Panc1 (cell line): Measurements from ENCODE around the gene B3GALNT1. TPM values are rescaled to one million over a fixed set of nuclear protein-coding genes. Genes with fewer than 3 reads are reported as not detected.

Experiments used
- ATAC-seq: fragments of 200-7000 bp; cut with Tn5 transposase; 2 replicates; pipeline ENCODE4 v1.9.1; 2020; ENCODE audit warnings: mild to moderate bottlenecking, moderate library complexity
- BruUV-seq: library from RNA; stranded (reverse); fragments of 400-500 nt; replicated peaks from 2 replicates; lab custom pipeline; 2021; lab: Mats Ljungman, UMichigan
- CTCF ChIA-PET: fragments of 300-600 bp; sonication (Branson Sonifier 250); formaldehyde crosslinking; loops from one replicate; lab custom pipeline; 2022; ENCODE audit warnings: antibody characterized with exemption; lab: Charles Lee
- POLR2A ChIA-PET: fragments of 300-600 bp; sonication (Branson Sonifier 250); formaldehyde crosslinking; loops from one replicate; lab custom pipeline; 2022; ENCODE audit warnings: antibody characterized with exemption; lab: Charles Lee
- DNase-seq: peaks from one replicate; pipeline ENCODE4 v3.0.0-alpha.2; 2010; ENCODE audit warnings: low read depth, low spot score
- H3K27ac ChIP-seq: 2 replicates; pipeline ENCODE4 v1.5.1; 2011; ENCODE audit warnings: mild to moderate bottlenecking, low read length, inconsistent platforms
- H3K27me3 ChIP-seq: fragments of 200-500 bp; sonication (Bioruptor generic); 2 replicates; pipeline ENCODE4 v1.6.0; 2014; ENCODE audit warnings: low read length, inconsistent platforms; ENCODE audit not compliant: control insufficient read depth, insufficient read depth
- H3K36me3 ChIP-seq: fragments of 200-500 bp; sonication (Bioruptor generic); 2 replicates; pipeline ENCODE4 v1.5.1; 2014; ENCODE audit warnings: inconsistent platforms, mild to moderate bottlenecking, low read length, moderate library complexity; ENCODE audit not compliant: control insufficient read depth, insufficient read depth
- H3K4me1 ChIP-seq: 2 replicates; pipeline ENCODE4 v1.5.1; 2011; ENCODE audit warnings: inconsistent platforms, mild to moderate bottlenecking, low read length, moderate library complexity; ENCODE audit not compliant: control insufficient read depth, insufficient read depth
- H3K4me3 ChIP-seq, 2 experiments: 2 replicates each; pipeline ENCODE4 v1.5.1; 2011 to 2012; ENCODE audit warnings: low read depth in 2 of 2, low read length in 2 of 2, mild to moderate bottlenecking in 2 of 2, inconsistent platforms in 1 of 2, moderate library complexity in 1 of 2
- H3K9me3 ChIP-seq: fragments of 200-500 bp; sonication (Bioruptor generic); 2 replicates; pipeline ENCODE4 v1.5.1; 2014; ENCODE audit warnings: low read depth, mild to moderate bottlenecking, inconsistent platforms, low read length, moderate library complexity; ENCODE audit not compliant: control insufficient read depth, insufficient read depth
- CTCF ChIP-seq: fragments of 450-650 bp; IDR thresholded peaks from 2 replicates; pipeline ENCODE4 v1.5.1; 2017; ENCODE audit warnings: mild to moderate bottlenecking
- POLR2AphosphoS5 ChIP-seq: IDR thresholded peaks from 2 replicates; pipeline ENCODE4 v1.6.1; 2012; ENCODE audit warnings: mild to moderate bottlenecking, low read depth, low read length, moderate library complexity
- REST ChIP-seq, 2 experiments: IDR thresholded peaks; 2 replicates each; pipeline ENCODE4 v1.6.1; 2011 to 2012; ENCODE audit warnings: low read depth in 2 of 2, control low read depth in 1 of 2, low read length in 1 of 2, mild to moderate bottlenecking in 1 of 2, moderate library complexity in 1 of 2; ENCODE audit not compliant: insufficient read depth in 1 of 2
- SIN3A ChIP-seq: IDR thresholded peaks from 2 replicates; pipeline ENCODE4 v1.6.1; 2012; ENCODE audit warnings: low read depth, mild to moderate bottlenecking, low read length, moderate library complexity, borderline replicate concordance; ENCODE audit not compliant: insufficient read depth
- TCF7L2 ChIP-seq: IDR thresholded peaks from 2 replicates; pipeline ENCODE4 v1.6.1; 2011; ENCODE audit warnings: mild to moderate bottlenecking, low read depth, low read length, inconsistent platforms
- in situ Hi-C: cut with HindIII; loops from 2 replicates; pipeline ENCODE4 v1.10.0; 2016; ENCODE audit warnings: low sequenced_read_pairs, low pct_unique_long_range_greater_than_20kb
- intact Hi-C: fragments of 100-400 bp; cut with micrococcal nuclease; formaldehyde crosslinking; loops from one replicate; pipeline ENCODE4 v1.10.0; 2022; ENCODE audit not compliant: unreplicated experiment
- total RNA-seq: library from RNA; stranded (reverse); gene quantifications from one replicate; pipeline ENCODE4 v1.2.1, GENCODE V29; 2021; ENCODE audit not compliant: unreplicated experiment

Gene B3GALNT1
- total RNA-seq, 1 experiment from 2014 or later = 31.1 TPM

- intact Hi-C loops (no loop called here), in situ Hi-C loops (no loop called here)
- ChIA-PET POLR2A (no interaction called here), CTCF (no interaction called here)
- no TSS peak for BruUV-seq
- Histone ChIP-seq H3K36me3 (peaks cover 10% of the 10 kb centered on the region), H3K4me3 (no peak overlapping the region), H3K27me3 (no peaks in the 10 kb centered on the region), H3K4me1 (no peaks in the 10 kb centered on the region), H3K27ac (no peak overlapping the region), H3K9me3 (no peaks in the 10 kb centered on the region)
- no peak for DNase-seq
- peak; percentile 58; the same call in 1 of the 2 replicates for ATAC-seq
- TF ChIP-seq TCF7L2 (no peak), POLR2AphosphoS5 (no peak), SIN3A (no peak), REST (IDR thresholded peaks at IDR 0.05; ENCODE audit: insufficient read depth in 1 of 2, low read depth in 2 of 2, low read length in 1 of 2) (no peak), CTCF (no peak)
Measured at GRCh38 chr3:161082063-161082462, 23.1 kb downstream of the B3GALNT1 start.

GRCh38 chr3:161081633-161082032, 23.5 kb downstream of the B3GALNT1 start:
- intact Hi-C loops (no loop called here), in situ Hi-C loops (no loop called here)
- DNase-seq (no peak), ATAC-seq (0 out of 2 replicates have a peak, but pooled peaks have one; percentile 56)
- ChIA-PET POLR2A (no interaction called here), CTCF (no interaction called here)
- Histone ChIP-seq H3K36me3 (peaks cover 10% of the 10 kb centered on the region), H3K27me3 (no peaks in the 10 kb centered on the region), H3K4me1 (no peaks in the 10 kb centered on the region), H3K27ac (no peak overlapping the region), H3K4me3 (no peak overlapping the region), H3K9me3 (no peaks in the 10 kb centered on the region)
- BruUV-seq = no TSS peak
- TF ChIP-seq TCF7L2 (no peak), SIN3A (no peak), CTCF (no peak), POLR2AphosphoS5 (no peak), REST (IDR thresholded peaks at IDR 0.05; ENCODE audit: insufficient read depth in 1 of 2, low read depth in 2 of 2, low read length in 1 of 2) (no peak)
